Mesenchymal stem cell (in vitro differentiated cells and primary cell): Measurements from ENCODE around the gene PTPRG.

Experiments
- DNase-seq: peaks from one replicate; pipeline ENCODE4 v3.0.0-alpha.2; 2013
- H2AFZ ChIP-seq: one replicate; pipeline ENCODE4 v1.6.1; 2013; ENCODE audit warnings: low read depth, mild to moderate bottlenecking, control low read depth, inconsistent platforms, low read length, moderate library complexity
- H2AK5ac ChIP-seq: 2 replicates; pipeline ENCODE4 v1.6.1; 2013; ENCODE audit warnings: low read length, moderate library complexity, mild to moderate bottlenecking, inconsistent platforms; ENCODE audit not compliant: severe bottlenecking
- H2BK120ac ChIP-seq: one replicate; pipeline ENCODE4 v1.6.1; 2013; ENCODE audit warnings: low read depth, mild to moderate bottlenecking, inconsistent platforms, low read length, moderate library complexity
- H2BK12ac ChIP-seq, 2 experiments: one replicate each; pipeline ENCODE4 v1.6.1; 2013; ENCODE audit warnings: inconsistent platforms in 2 of 2, low read length in 2 of 2, mild to moderate bottlenecking in 2 of 2, moderate library complexity in 2 of 2, control low read depth in 1 of 2
- H2BK15ac ChIP-seq: one replicate; pipeline ENCODE4 v1.6.1; 2013; ENCODE audit warnings: mild to moderate bottlenecking, low read depth, inconsistent platforms; ENCODE audit not compliant: poor library complexity, severe bottlenecking
- H2BK5ac ChIP-seq: 2 replicates; pipeline ENCODE4 v1.6.1; 2013; ENCODE audit warnings: low read depth, mild to moderate bottlenecking, low read length, control low read depth, inconsistent platforms; ENCODE audit not compliant: poor library complexity, severe bottlenecking
- H3K14ac ChIP-seq, 2 experiments: one replicate each; pipeline ENCODE4 v1.6.1; 2013; ENCODE audit warnings: inconsistent platforms in 2 of 2, low read length in 2 of 2, control low read depth in 1 of 2, mild to moderate bottlenecking in 1 of 2, moderate library complexity in 1 of 2
- H3K18ac ChIP-seq, 2 experiments: one replicate each; pipeline ENCODE4 v1.6.1; 2013; ENCODE audit warnings: inconsistent platforms in 2 of 2, low read length in 2 of 2, control low read depth in 1 of 2, low read depth in 1 of 2, mild to moderate bottlenecking in 1 of 2
- H3K23ac ChIP-seq, 2 experiments: one replicate each; pipeline ENCODE4 v1.6.1; 2013; ENCODE audit warnings: inconsistent platforms in 2 of 2, low read length in 2 of 2, mild to moderate bottlenecking in 2 of 2, moderate library complexity in 2 of 2, control low read depth in 1 of 2
- H3K27ac ChIP-seq: 2 replicates; pipeline ENCODE4 v1.5.1; 2013; ENCODE audit warnings: mild to moderate bottlenecking, moderate library complexity, low read length, control low read depth, inconsistent platforms; ENCODE audit not compliant: poor library complexity, severe bottlenecking
- H3K27me3 ChIP-seq, 2 experiments: 2 replicates each; pipeline versions ENCODE4 v1.6.1 to v1.7.0; 2013; ENCODE audit warnings: low read length in 2 of 2, mild to moderate bottlenecking in 2 of 2, moderate library complexity in 2 of 2, control low read depth in 1 of 2, inconsistent platforms in 1 of 2; ENCODE audit not compliant: control insufficient read depth in 1 of 2, insufficient read depth in 1 of 2
- H3K36me3 ChIP-seq, 2 experiments: 2 replicates each; pipeline versions ENCODE4 v1.6.1 to v1.7.0; 2013; ENCODE audit warnings: low read length in 2 of 2, control low read depth in 1 of 2, inconsistent platforms in 1 of 2, low read depth in 1 of 2, mild to moderate bottlenecking in 1 of 2; ENCODE audit not compliant: insufficient read depth in 2 of 2, control insufficient read depth in 1 of 2
- H3K4ac ChIP-seq, 2 experiments: one replicate each; pipeline ENCODE4 v1.6.1; 2013; ENCODE audit warnings: inconsistent platforms in 2 of 2, low read length in 2 of 2, mild to moderate bottlenecking in 2 of 2, moderate library complexity in 2 of 2, control low read depth in 1 of 2, low read depth in 1 of 2
- H3K4me1 ChIP-seq: 2 replicates; pipeline ENCODE4 v1.6.1; 2013; ENCODE audit warnings: low read depth, low read length, control low read depth; ENCODE audit not compliant: control insufficient read depth, insufficient read depth
- H3K4me2 ChIP-seq: 2 replicates; pipeline ENCODE4 v1.6.1; 2013; ENCODE audit warnings: low read length, mild to moderate bottlenecking, inconsistent platforms; ENCODE audit not compliant: poor library complexity, severe bottlenecking
- H3K4me3 ChIP-seq, 2 experiments: 2 replicates each; pipeline versions ENCODE4 v1.5.1 to v1.7.0; 2013; ENCODE audit warnings: low read length in 2 of 2, mild to moderate bottlenecking in 2 of 2, control low read depth in 1 of 2, low read depth in 1 of 2; ENCODE audit not compliant: insufficient read depth in 1 of 2
- H3K79me1 ChIP-seq: replicated peaks from 2 replicates; pipeline ENCODE4 v1.6.1; 2013; ENCODE audit warnings: mild to moderate bottlenecking, control low read depth, low read length, inconsistent platforms; ENCODE audit not compliant: poor library complexity, severe bottlenecking
- H3K9ac ChIP-seq: 2 replicates; pipeline ENCODE4 v1.7.0; 2013; ENCODE audit warnings: mild to moderate bottlenecking, low read length, moderate library complexity
- H3K9me3 ChIP-seq: 2 replicates; pipeline ENCODE4 v1.7.0; 2013; ENCODE audit warnings: mild to moderate bottlenecking, low read length; ENCODE audit not compliant: control insufficient read depth
- H4K8ac ChIP-seq: one replicate; pipeline ENCODE4 v1.6.1; 2013; ENCODE audit warnings: inconsistent platforms, mild to moderate bottlenecking, low read length, moderate library complexity
- H4K91ac ChIP-seq: one replicate; pipeline ENCODE4 v1.6.1; 2013; ENCODE audit warnings: mild to moderate bottlenecking, low read length, inconsistent platforms
- WGBS: methylation state at CpG from one replicate; pipeline ENCODE4 v1.1.7; 2013; ENCODE audit warnings: mixed read lengths; 5-methylcytosine and 5-hydroxymethylcytosine counted together

The PTPRG gene

DNA sequence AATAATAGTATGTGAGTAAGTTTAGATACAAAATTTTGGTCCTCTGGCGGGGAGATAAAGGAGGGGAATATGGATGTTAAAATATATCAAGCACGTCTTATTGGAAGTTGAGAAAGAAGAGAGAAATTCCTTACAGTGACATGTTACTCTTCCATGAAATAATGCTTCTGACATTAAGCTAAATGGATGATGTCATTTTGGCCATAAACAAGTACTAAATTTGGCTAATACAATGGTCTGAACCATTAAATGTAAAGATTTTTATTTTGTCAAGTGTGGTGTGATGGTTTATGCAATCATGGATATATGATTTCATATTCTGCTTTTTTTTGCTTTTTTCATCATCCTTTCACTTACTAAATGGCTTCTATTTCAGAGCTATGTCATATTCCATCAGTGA is 406.6 kb downstream of the PTPRG start:
- no peak for DNase-seq
- no peak overlapping the region for H2BK15ac ChIP-seq
- H2BK120ac ChIP-seq = no peak overlapping the region
- H3K36me3 ChIP-seq = no peaks in the 10 kb centered on the region
- H2BK12ac ChIP-seq = no peak overlapping the region
- H4K8ac ChIP-seq = no peak overlapping the region
- H3K27me3 ChIP-seq = no peaks in the 10 kb centered on the region
- no peak overlapping the region for H2BK5ac ChIP-seq
- no peak overlapping the region for H3K4me2 ChIP-seq
- no peak overlapping the region for H3K18ac ChIP-seq
- H3K23ac ChIP-seq = no peak overlapping the region
- WGBS = 86% methylated on average over 2 of the region's 2 CpGs
- peaks cover 11% of the 10 kb centered on the region for H3K79me1 ChIP-seq
- no peak overlapping the region for H4K91ac ChIP-seq
- no peak overlapping the region for H2AK5ac ChIP-seq
- no peak overlapping the region for H3K4ac ChIP-seq
- no peak overlapping the region for H3K9ac ChIP-seq
- H3K27ac ChIP-seq = no peak overlapping the region
- no peak overlapping the region for H2AFZ ChIP-seq
- no peak overlapping the region for H3K14ac ChIP-seq
- no peaks in the 10 kb centered on the region for H3K9me3 ChIP-seq
- no peak overlapping the region for H3K4me3 ChIP-seq
- H3K4me1 ChIP-seq = no peaks in the 10 kb centered on the region

GRCh38 chr3:61974662-61975061 is 413.3 kb downstream of the PTPRG start:
- no peak for DNase-seq
- Histone ChIP-seq H2AFZ (no peak overlapping the region), H4K91ac (no peak overlapping the region), H3K9ac (no peak overlapping the region), H3K23ac (no peak overlapping the region), H3K4me3 (no peak overlapping the region), H2AK5ac (no peak overlapping the region), H3K27ac (no peak overlapping the region), H3K4ac (no peak overlapping the region), H3K27me3 (no peaks in the 10 kb centered on the region), H2BK12ac (no peak overlapping the region), H2BK120ac (no peak overlapping the region), H3K18ac (no peak overlapping the region), H3K4me1 (no peaks in the 10 kb centered on the region), H3K14ac (no peak overlapping the region), H2BK15ac (no peak overlapping the region), H4K8ac (no peak overlapping the region), H3K9me3 (no peaks in the 10 kb centered on the region), H3K79me1 (peaks cover 7% of the 10 kb centered on the region), H3K36me3 (no peaks in the 10 kb centered on the region), H3K4me2 (no peak overlapping the region), H2BK5ac (no peak overlapping the region)
- WGBS = no CpG with 5 or more reads among the region's 2 CpGs

- Histone ChIP-seq H3K4me3 (no peak overlapping the region), H3K4ac (no peak overlapping the region), H3K79me1 (peaks cover 7% of the 10 kb centered on the region), H3K27me3 (no peaks in the 10 kb centered on the region), H4K8ac (no peak overlapping the region), H3K4me2 (no peak overlapping the region), H2BK15ac (no peak overlapping the region), H2BK120ac (no peak overlapping the region), H3K4me1 (no peaks in the 10 kb centered on the region), H3K14ac (no peak overlapping the region), H3K27ac (no peak overlapping the region), H4K91ac (no peak overlapping the region), H3K23ac (no peak overlapping the region), H2BK12ac (no peak overlapping the region), H3K18ac (no peak overlapping the region), H2BK5ac (no peak overlapping the region), H3K9me3 (no peaks in the 10 kb centered on the region), H3K36me3 (no peaks in the 10 kb centered on the region), H3K9ac (no peak overlapping the region), H2AK5ac (no peak overlapping the region), H2AFZ (no peak overlapping the region)
- WGBS = 95% methylated on average over 3 of the region's 3 CpGs
- DNase-seq = no peak
Measured at GRCh38 chr3:61975199-61975598, 413.8 kb downstream of the PTPRG start.

DNA sequence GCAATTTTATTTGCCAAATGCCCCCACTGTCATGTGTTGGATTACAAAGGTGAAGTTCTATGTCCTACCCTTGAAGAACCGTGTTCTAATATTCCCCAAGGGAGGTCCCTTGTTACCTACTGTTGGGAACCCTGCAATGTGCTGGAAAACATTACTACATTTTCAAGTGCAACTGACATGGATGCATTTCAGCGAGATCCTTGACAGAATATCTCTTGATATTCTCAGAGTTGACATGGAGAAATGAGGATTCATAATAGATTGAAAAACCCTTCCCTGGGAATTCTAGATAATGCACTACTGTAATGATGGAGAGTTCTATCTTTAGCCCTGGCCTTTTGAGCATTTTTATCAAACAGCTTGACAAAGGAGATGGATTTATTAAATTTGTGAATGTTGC is 414.6 kb downstream of the PTPRG start:
- no peak overlapping the region for H3K27ac ChIP-seq
- H3K18ac ChIP-seq = no peak overlapping the region
- no peak overlapping the region for H2AFZ ChIP-seq
- H2BK120ac ChIP-seq = no peak overlapping the region
- no peak overlapping the region for H2BK12ac ChIP-seq
- no peak overlapping the region for H3K4me2 ChIP-seq
- no peak overlapping the region for H3K4me3 ChIP-seq
- no peak overlapping the region for H4K8ac ChIP-seq
- H3K9me3 ChIP-seq = no peaks in the 10 kb centered on the region
- no peaks in the 10 kb centered on the region for H3K27me3 ChIP-seq
- H3K9ac ChIP-seq = no peak overlapping the region
- no peak overlapping the region for H4K91ac ChIP-seq
- H3K23ac ChIP-seq = no peak overlapping the region
- no peak overlapping the region for H2BK5ac ChIP-seq
- no peak for DNase-seq
- no peaks in the 10 kb centered on the region for H3K36me3 ChIP-seq
- H3K79me1 ChIP-seq = peaks cover 7% of the 10 kb centered on the region
- no peak overlapping the region for H2AK5ac ChIP-seq
- H2BK15ac ChIP-seq = no peak overlapping the region
- WGBS = 73% methylated on average over 1 of the region's 2 CpGs
- H3K4ac ChIP-seq = no peak overlapping the region
- peaks cover under 1% of the 10 kb centered on the region for H3K4me1 ChIP-seq
- H3K14ac ChIP-seq = no peak overlapping the region
